OCI-LY1 (cell line): Measurements from ENCODE around the gene CCL26.

Source experiments
- H2AFZ ChIP-seq: fragments of 200-600 bp; sonication (generic), shearing (Covaris generic); 2 replicates; pipeline ENCODE4 v1.6.0; 2014; ENCODE audit warnings: antibody characterized with exemption, mild to moderate bottlenecking, low read length
- H3F3A ChIP-seq: fragments of 200-600 bp; sonication (generic), shearing (Covaris generic); 2 replicates; pipeline ENCODE4 v1.6.0; 2014; ENCODE audit warnings: mild to moderate bottlenecking, antibody characterized with exemption, low read length, moderate library complexity; ENCODE audit not compliant: insufficient read depth
- H3K27ac ChIP-seq: fragments of 200-600 bp; sonication (generic); 2 replicates; pipeline ENCODE4 v1.5.1; 2014; ENCODE audit warnings: low read length, mixed run types, mild to moderate bottlenecking, low read depth; ENCODE audit not compliant: poor library complexity, severe bottlenecking
- H3K27me3 ChIP-seq: fragments of 200-600 bp; sonication (generic); 2 replicates; pipeline ENCODE4 v1.6.0; 2014; ENCODE audit warnings: antibody characterized with exemption, mild to moderate bottlenecking, low read length, moderate library complexity; ENCODE audit not compliant: insufficient read depth
- H3K36me3 ChIP-seq: fragments of 200-600 bp; sonication (generic); 2 replicates; pipeline ENCODE4 v1.6.1; 2014; ENCODE audit warnings: mild to moderate bottlenecking, antibody characterized with exemption, low read length, moderate library complexity, mixed read lengths; ENCODE audit not compliant: insufficient read depth
- H3K4me1 ChIP-seq: fragments of 200-600 bp; sonication (generic); 2 replicates; pipeline ENCODE4 v1.5.1; 2014; ENCODE audit warnings: mild to moderate bottlenecking, low read length, moderate library complexity; ENCODE audit not compliant: insufficient read depth, severe bottlenecking
- H3K4me2 ChIP-seq: fragments of 200-600 bp; sonication (generic), shearing (Covaris generic); 2 replicates; pipeline ENCODE4 v1.6.1; 2014; ENCODE audit warnings: low read length
- H3K4me3 ChIP-seq: fragments of 200-600 bp; sonication (generic); 2 replicates; pipeline ENCODE4 v1.5.1; 2014; ENCODE audit warnings: low read length, low read depth, mild to moderate bottlenecking, mixed read lengths; ENCODE audit not compliant: poor library complexity, severe bottlenecking
- H3K79me2 ChIP-seq: fragments of 200-600 bp; shearing (Covaris generic); 2 replicates; pipeline ENCODE4 v1.6.1; 2016; ENCODE audit warnings: mixed run types, low read length, mixed read lengths; ENCODE audit not compliant: insufficient read depth
- H3K9ac ChIP-seq: fragments of 200-600 bp; sonication (generic), shearing (Covaris generic); 2 replicates; pipeline ENCODE4 v1.6.1; 2014; ENCODE audit warnings: mild to moderate bottlenecking, low read length, mixed read lengths
- H3K9me2 ChIP-seq: fragments of 200-600 bp; sonication (generic), shearing (Covaris generic); 2 replicates; pipeline ENCODE4 v1.6.1; 2014; ENCODE audit warnings: low read depth, mild to moderate bottlenecking, low read length, mixed read lengths
- H3K9me3 ChIP-seq: fragments of 200-600 bp; shearing (Covaris generic); 2 replicates; pipeline ENCODE4 v1.6.1; 2014; ENCODE audit warnings: low read length, mixed read lengths
- H4K20me1 ChIP-seq: fragments of 200-600 bp; sonication (generic), shearing (Covaris generic); 2 replicates; pipeline ENCODE4 v1.6.0; 2016; ENCODE audit warnings: mild to moderate bottlenecking, low read length; ENCODE audit not compliant: insufficient read depth
- EZH2 ChIP-seq: fragments of 200-600 bp; sonication (generic), shearing (Covaris generic); IDR thresholded peaks from 2 replicates; pipeline ENCODE4 v1.8.0; 2017; ENCODE audit warnings: borderline replicate concordance, mixed run types, mild to moderate bottlenecking, antibody characterized with exemption, low read length, moderate library complexity, mixed read lengths
- TF ChIP-seq, protein P1 (sequence below): fragments of 200-600 bp; sonication (generic), shearing (Covaris generic); IDR thresholded peaks from 2 replicates; pipeline ENCODE4 v1.5.1; 2017; ENCODE audit warnings: mild to moderate bottlenecking, antibody characterized with exemption, low read length, moderate library complexity, mixed read lengths

The CCL26 gene

DNA sequence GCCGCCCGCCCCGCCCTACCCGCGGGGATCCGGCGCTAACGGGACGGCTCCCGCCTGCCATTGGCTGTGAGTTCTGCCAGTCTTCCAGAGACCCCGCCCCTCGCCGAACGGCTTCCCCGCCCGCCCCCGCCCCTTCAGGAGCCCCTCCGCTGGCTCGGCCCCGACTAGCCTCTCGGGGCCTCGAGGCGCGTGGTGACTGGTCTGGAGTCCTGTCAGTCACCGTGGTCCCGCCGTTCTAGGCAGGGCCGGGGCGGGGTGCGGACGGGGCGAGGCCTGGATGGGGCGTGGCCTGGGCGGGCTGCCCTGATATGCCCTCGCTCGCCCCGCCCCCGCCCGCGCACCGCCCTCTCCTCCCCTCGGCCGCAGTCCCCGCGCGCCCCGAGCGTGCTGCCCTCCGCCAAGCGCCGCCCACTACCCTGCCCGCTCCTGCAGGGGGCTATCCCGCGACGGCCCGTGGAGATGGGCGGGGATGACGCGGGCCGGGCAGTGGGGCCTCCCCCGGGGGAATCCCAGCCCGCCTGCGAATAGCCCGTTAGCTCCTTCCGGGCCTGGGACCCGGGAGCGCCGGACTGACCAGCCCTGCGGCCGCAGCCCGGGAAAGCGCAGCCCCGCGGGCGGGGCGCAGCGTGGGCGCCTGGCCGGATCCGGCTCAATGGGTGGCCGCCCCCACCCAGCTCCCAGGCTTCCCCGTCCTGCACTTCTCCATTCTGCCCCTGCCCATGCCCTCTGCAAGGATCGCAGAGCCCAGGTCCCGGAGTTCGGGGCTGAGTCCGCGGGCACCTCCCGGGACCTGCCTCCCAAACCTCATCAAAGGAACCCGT is 32.8 kb downstream of the CCL26 start:
- Histone ChIP-seq H3K36me3 (no peaks in the 10 kb centered on the region), H3F3A (no peaks in the 10 kb centered on the region), H3K27ac (no peak overlapping the region), H3K4me2 (peak overlapping the region; percentile 98), H3K9me3 (no peaks in the 10 kb centered on the region), H3K4me1 (peaks cover 26% of the 10 kb centered on the region), H4K20me1 (no peaks in the 10 kb centered on the region), H3K9me2 (no peaks in the 10 kb centered on the region), H2AFZ (peak overlapping the region; percentile 76; the same call in 1 of the 2 replicates), H3K79me2 (no peaks in the 10 kb centered on the region), H3K27me3 (no peaks in the 10 kb centered on the region), H3K9ac (peak overlapping the region; percentile 84), H3K4me3 (peak overlapping the region; percentile 90)
- TF ChIP-seq, protein P1, sequence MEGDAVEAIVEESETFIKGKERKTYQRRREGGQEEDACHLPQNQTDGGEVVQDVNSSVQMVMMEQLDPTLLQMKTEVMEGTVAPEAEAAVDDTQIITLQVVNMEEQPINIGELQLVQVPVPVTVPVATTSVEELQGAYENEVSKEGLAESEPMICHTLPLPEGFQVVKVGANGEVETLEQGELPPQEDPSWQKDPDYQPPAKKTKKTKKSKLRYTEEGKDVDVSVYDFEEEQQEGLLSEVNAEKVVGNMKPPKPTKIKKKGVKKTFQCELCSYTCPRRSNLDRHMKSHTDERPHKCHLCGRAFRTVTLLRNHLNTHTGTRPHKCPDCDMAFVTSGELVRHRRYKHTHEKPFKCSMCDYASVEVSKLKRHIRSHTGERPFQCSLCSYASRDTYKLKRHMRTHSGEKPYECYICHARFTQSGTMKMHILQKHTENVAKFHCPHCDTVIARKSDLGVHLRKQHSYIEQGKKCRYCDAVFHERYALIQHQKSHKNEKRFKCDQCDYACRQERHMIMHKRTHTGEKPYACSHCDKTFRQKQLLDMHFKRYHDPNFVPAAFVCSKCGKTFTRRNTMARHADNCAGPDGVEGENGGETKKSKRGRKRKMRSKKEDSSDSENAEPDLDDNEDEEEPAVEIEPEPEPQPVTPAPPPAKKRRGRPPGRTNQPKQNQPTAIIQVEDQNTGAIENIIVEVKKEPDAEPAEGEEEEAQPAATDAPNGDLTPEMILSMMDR = no peak
- no peak for TF ChIP-seq EZH2

DNA sequence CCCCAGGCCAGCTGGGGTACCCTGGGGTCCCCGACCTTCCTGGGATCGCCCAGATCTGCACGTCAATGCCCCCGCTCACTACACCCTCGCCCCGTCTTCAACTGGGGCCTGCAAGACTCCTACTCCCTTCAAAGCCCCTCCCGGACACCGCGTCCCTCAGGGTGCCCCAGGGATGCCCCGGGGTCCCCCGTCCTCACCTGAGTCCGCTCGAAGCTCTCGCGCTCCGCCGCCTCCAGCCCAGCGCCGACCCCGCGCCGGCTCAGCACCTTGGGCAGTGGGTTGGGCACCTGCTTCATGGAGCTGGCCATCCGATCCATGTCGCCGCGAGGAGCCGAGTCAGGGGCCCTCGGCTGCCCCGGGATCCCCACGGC is 33.4 kb downstream of the CCL26 start, which contains the start of gene HIP1:
Gene HIP1, minus strand, starts transcription at position 338 of the 371 bp plus-strand sequence. Its CDS starts 21 bp downstream, at position 317.
- H2AFZ ChIP-seq = peak within 1 kb of the TSS; percentile 86; the same call in 1 of the 2 replicates
- peak within 1 kb of the TSS; percentile 84 for H3K9ac ChIP-seq
- H3K36me3 ChIP-seq = no peaks in the 10 kb centered on the region
- H3K9me2 ChIP-seq = no peaks in the 10 kb centered on the region
- H3K4me3 ChIP-seq = peak within 1 kb of the TSS; percentile 90
- H3K27ac ChIP-seq = no peak within 1 kb of the TSS
- H3K27me3 ChIP-seq = no peaks in the 10 kb centered on the region
- no peaks in the 10 kb centered on the region for H3F3A ChIP-seq
- no peaks in the 10 kb centered on the region for H3K79me2 ChIP-seq
- peaks cover 26% of the 10 kb centered on the region for H3K4me1 ChIP-seq
- H4K20me1 ChIP-seq = no peaks in the 10 kb centered on the region
- TF ChIP-seq, protein P1 = no peak
- TF ChIP-seq EZH2 = no peak
- peak within 1 kb of the TSS; percentile 98 for H3K4me2 ChIP-seq
- no peaks in the 10 kb centered on the region for H3K9me3 ChIP-seq

DNA sequence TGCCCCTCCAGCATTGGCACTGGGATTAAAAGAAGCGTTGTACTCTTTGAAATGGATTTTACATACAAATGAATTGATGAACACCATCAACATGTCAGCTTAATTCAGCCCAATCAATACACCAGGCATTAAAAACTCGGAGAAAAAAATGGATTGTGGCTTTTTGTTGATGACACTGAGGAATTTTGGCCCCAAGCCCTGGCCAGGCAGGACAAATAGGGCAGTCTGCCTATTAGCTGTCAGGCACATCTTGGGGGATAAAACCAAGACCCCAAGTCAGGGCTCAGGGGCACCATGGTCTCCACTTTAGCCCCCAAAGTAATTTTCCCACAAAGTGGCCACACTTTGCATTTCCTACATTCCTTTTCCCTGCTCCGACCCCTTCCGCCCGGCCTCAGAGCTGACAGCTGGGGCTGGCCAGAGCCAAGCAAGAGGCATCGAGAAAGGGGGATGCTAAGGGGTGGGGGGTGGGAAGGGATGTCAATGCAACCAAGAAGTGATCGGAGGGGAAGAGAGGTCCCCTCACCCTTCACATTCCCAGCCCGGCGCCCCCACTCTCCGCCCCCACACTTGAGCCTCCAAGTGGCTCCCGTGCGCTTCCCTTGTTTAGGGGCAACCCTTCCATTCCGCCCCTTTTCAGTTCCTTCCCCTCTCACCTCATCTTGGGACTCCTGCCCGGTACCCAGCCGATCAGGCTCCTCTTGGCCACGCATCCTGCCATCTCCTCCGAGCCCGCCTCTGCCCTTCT is 34.0 kb downstream of the CCL26 start:
- no peaks in the 10 kb centered on the region for H3K36me3 ChIP-seq
- H3K4me3 ChIP-seq = peak overlapping the region; percentile 90
- H3K9ac ChIP-seq = peak overlapping the region; percentile 84
- H3F3A ChIP-seq = no peaks in the 10 kb centered on the region
- no peaks in the 10 kb centered on the region for H3K9me2 ChIP-seq
- H2AFZ ChIP-seq = peak overlapping the region; percentile 86; the same call in 1 of the 2 replicates
- H4K20me1 ChIP-seq = no peaks in the 10 kb centered on the region
- H3K9me3 ChIP-seq = no peaks in the 10 kb centered on the region
- no peaks in the 10 kb centered on the region for H3K27me3 ChIP-seq
- no peak overlapping the region for H3K27ac ChIP-seq
- no peaks in the 10 kb centered on the region for H3K79me2 ChIP-seq
- no peak for TF ChIP-seq EZH2
- TF ChIP-seq, protein P1 = no peak
- H3K4me2 ChIP-seq = peak overlapping the region; percentile 98
- peaks cover 26% of the 10 kb centered on the region for H3K4me1 ChIP-seq
